H9 (cell line): Measurements from ENCODE around the gene KCNC2. TPM values are rescaled to one million over a fixed set of nuclear protein-coding genes. Genes with fewer than 3 reads are reported as not detected.

Experiments
- DNase-seq: peaks from one replicate; pipeline ENCODE4 v3.0.0-alpha.2; 2017
- H2AFZ ChIP-seq: one replicate; pipeline ENCODE4 v1.6.1; 2013; ENCODE audit warnings: mild to moderate bottlenecking, low read length, control low read depth, moderate library complexity
- H2AK5ac ChIP-seq: 2 replicates; pipeline ENCODE4 v1.6.1; 2013; ENCODE audit warnings: low read length, control low read depth, mixed read lengths; ENCODE audit not compliant: insufficient read length
- H2BK120ac ChIP-seq: one replicate; pipeline ENCODE4 v1.6.1; 2013; ENCODE audit warnings: low read depth, mild to moderate bottlenecking, low read length, control low read depth, inconsistent platforms; ENCODE audit not compliant: poor library complexity, severe bottlenecking
- H2BK12ac ChIP-seq: 2 replicates; pipeline ENCODE4 v1.6.1; 2013; ENCODE audit warnings: low read length, control low read depth, mixed read lengths, low read depth; ENCODE audit not compliant: insufficient read length
- H2BK15ac ChIP-seq: 2 replicates; pipeline ENCODE4 v1.6.1; 2013; ENCODE audit warnings: low read depth, low read length, control low read depth
- H2BK20ac ChIP-seq: one replicate; pipeline ENCODE4 v1.6.1; 2013; ENCODE audit warnings: low read depth, mild to moderate bottlenecking, low read length, control low read depth, inconsistent platforms; ENCODE audit not compliant: poor library complexity, severe bottlenecking
- H2BK5ac ChIP-seq: 2 replicates; pipeline ENCODE4 v1.6.1; 2013; ENCODE audit warnings: low read length, control low read depth, mixed read lengths; ENCODE audit not compliant: insufficient read length
- H3K14ac ChIP-seq: 2 replicates; pipeline ENCODE4 v1.6.1; 2013; ENCODE audit warnings: low read length, control low read depth; ENCODE audit not compliant: insufficient read depth
- H3K18ac ChIP-seq: 2 replicates; pipeline ENCODE4 v1.6.1; 2013; ENCODE audit warnings: low read depth, mild to moderate bottlenecking, mixed read lengths, low read length, control low read depth; ENCODE audit not compliant: insufficient read length
- H3K23ac ChIP-seq: 2 replicates; pipeline ENCODE4 v1.6.1; 2013; ENCODE audit warnings: low read length, control low read depth, mixed read lengths, low read depth; ENCODE audit not compliant: insufficient read length
- H3K23me2 ChIP-seq: 2 replicates; pipeline ENCODE4 v1.6.1; 2013; ENCODE audit warnings: low read depth, mild to moderate bottlenecking, mixed read lengths, low read length, control low read depth; ENCODE audit not compliant: insufficient read length, poor library complexity, severe bottlenecking
- H3K27ac ChIP-seq: 2 replicates; pipeline ENCODE4 v1.5.1; 2013; ENCODE audit warnings: low read length, control low read depth, mixed read lengths, low read depth; ENCODE audit not compliant: insufficient read length
- H3K27me3 ChIP-seq: 2 replicates; pipeline ENCODE4 v1.6.1; 2013; ENCODE audit warnings: low read length, control low read depth, inconsistent platforms; ENCODE audit not compliant: insufficient read depth
- H3K4ac ChIP-seq: 2 replicates; pipeline ENCODE4 v1.6.1; 2013; ENCODE audit warnings: low read depth, mild to moderate bottlenecking, control low read depth, inconsistent platforms, low read length, moderate library complexity
- H3K4me1 ChIP-seq: 2 replicates; pipeline ENCODE4 v1.6.1; 2013; ENCODE audit warnings: low read length, control low read depth, inconsistent platforms; ENCODE audit not compliant: insufficient read depth
- H3K4me2 ChIP-seq: 2 replicates; pipeline ENCODE4 v1.6.1; 2013; ENCODE audit warnings: low read length, control low read depth, mixed read lengths; ENCODE audit not compliant: insufficient read length, insufficient read depth
- H3K56ac ChIP-seq: 2 replicates; pipeline ENCODE4 v1.6.1; 2013; ENCODE audit warnings: low read depth, mild to moderate bottlenecking, mixed read lengths, low read length, control low read depth; ENCODE audit not compliant: insufficient read length
- H3K79me1 ChIP-seq: 2 replicates; pipeline ENCODE4 v1.6.1; 2013; ENCODE audit warnings: low read depth, mild to moderate bottlenecking, moderate library complexity, low read length, control low read depth, inconsistent platforms; ENCODE audit not compliant: insufficient read depth, poor library complexity, severe bottlenecking
- H3K79me2 ChIP-seq: 2 replicates; pipeline ENCODE4 v1.6.1; 2013; ENCODE audit warnings: low read length, control low read depth, inconsistent platforms; ENCODE audit not compliant: insufficient read depth
- H3K9ac ChIP-seq: 2 replicates; pipeline ENCODE4 v1.6.1; 2013; ENCODE audit warnings: low read length, control low read depth, mixed read lengths; ENCODE audit not compliant: insufficient read length; ENCODE audit errors: extremely low read depth
- H3K9me3 ChIP-seq: one replicate; pipeline ENCODE4 v1.6.1; 2013; ENCODE audit warnings: low read depth, low read length, inconsistent platforms; ENCODE audit not compliant: control insufficient read depth
- H3T11ph ChIP-seq: one replicate; pipeline ENCODE4 v1.6.1; 2013; ENCODE audit warnings: mild to moderate bottlenecking, low read length, control low read depth, inconsistent platforms
- H4K20me1 ChIP-seq: one replicate; pipeline ENCODE4 v1.6.1; 2013; ENCODE audit not compliant: control insufficient read depth, insufficient read length, insufficient read depth
- H4K5ac ChIP-seq: 2 replicates; pipeline ENCODE4 v1.6.1; 2013; ENCODE audit warnings: low read depth, mild to moderate bottlenecking, mixed read lengths, low read length, control low read depth; ENCODE audit not compliant: insufficient read length
- H4K8ac ChIP-seq: replicated peaks from 2 replicates; pipeline ENCODE4 v1.6.1; 2013; ENCODE audit warnings: low read length, control low read depth, mixed read lengths, low read depth; ENCODE audit not compliant: insufficient read length
- H4K91ac ChIP-seq: 2 replicates; pipeline ENCODE4 v1.6.1; 2013; ENCODE audit warnings: low read depth, mild to moderate bottlenecking, moderate library complexity, mixed read lengths, low read length, control low read depth; ENCODE audit not compliant: insufficient read length
- H3K27ac Mint-ChIP-seq, 3 experiments: 2 replicates in 2 of 3; 3 replicates in 1 of 3; pipeline ENCODE4 v1.8.0; 2020 to 2021; ENCODE audit warnings: mixed read lengths in 3 of 3, mild to moderate bottlenecking in 1 of 3, moderate library complexity in 1 of 3
- H3K27me3 Mint-ChIP-seq: 2 replicates; pipeline ENCODE4 v1.8.0; 2021; ENCODE audit warnings: low read depth, mild to moderate bottlenecking, moderate library complexity, mixed read lengths
- H3K36me3 Mint-ChIP-seq, 3 experiments: 2 replicates in 2 of 3; 3 replicates in 1 of 3; pipeline ENCODE4 v1.8.0; 2020 to 2021; ENCODE audit warnings: low read depth in 3 of 3, mixed read lengths in 3 of 3; ENCODE audit not compliant: insufficient read depth in 1 of 3
- H3K4me1 Mint-ChIP-seq, 2 experiments: 2 replicates each; pipeline ENCODE4 v1.8.0; 2020; ENCODE audit warnings: mixed read lengths in 2 of 2
- H3K4me3 Mint-ChIP-seq, 2 experiments: 2 replicates in 1 of 2; 3 replicates in 1 of 2; pipeline ENCODE4 v1.8.0; 2020 to 2021; ENCODE audit warnings: mild to moderate bottlenecking in 2 of 2, mixed read lengths in 2 of 2, moderate library complexity in 1 of 2
- H3K9me3 Mint-ChIP-seq, 2 experiments: 2 replicates in 1 of 2; 3 replicates in 1 of 2; pipeline ENCODE4 v1.8.0; 2020; ENCODE audit warnings: mild to moderate bottlenecking in 2 of 2, mixed read lengths in 2 of 2, moderate library complexity in 1 of 2
- CTCF ChIP-seq: fragments of 200-600 bp; sonication (generic); conservative IDR thresholded peaks from 3 replicates; pipeline ENCODE4 v1.8.0; 2021; ENCODE audit warnings: antibody characterized with exemption, mild to moderate bottlenecking
- WGBS: extraction: QIAGEN DNeasy Blood & Tissue Kit; methylation state at CpG from one replicate; pipeline ENCODE4 v1.1.7; 2013; ENCODE audit warnings: missing lambda C conversion rate, low lambda C conversion rate, mixed read lengths; ENCODE audit not compliant: insufficient read length; ENCODE audit errors: extremely low coverage; 5-methylcytosine and 5-hydroxymethylcytosine counted together
- total RNA-seq: library from RNA; stranded (reverse); gene quantifications from 2 replicates; pipeline ENCODE4 v1.2.1, GENCODE V29; 2021

The KCNC2 gene
- total RNA-seq, 1 experiment from 2014 or later, result not detected

- no peak for TF ChIP-seq CTCF
- no peak overlapping the region for H2AFZ ChIP-seq
Measured at GRCh38 chr12:75162845-75163244, 46.8 kb downstream of the KCNC2 start.

More at GRCh38 chr12:75162845-75163244, 46.8 kb downstream of the KCNC2 start:
- Histone ChIP-seq H2AK5ac (no peak overlapping the region), H3K4ac (no peak overlapping the region), H3K9me3 (no peaks in the 10 kb centered on the region), H4K91ac (no peak overlapping the region), H3K56ac (no peak overlapping the region), H3K27ac (no peak overlapping the region), H3K79me2 (no peaks in the 10 kb centered on the region), H3K4me1 (no peaks in the 10 kb centered on the region), H2BK12ac (no peak overlapping the region), H2BK120ac (no peak overlapping the region), H2BK20ac (no peak overlapping the region), H4K20me1 (no peaks in the 10 kb centered on the region), H2BK15ac (no peak overlapping the region), H3K18ac (no peak overlapping the region), H4K5ac (no peak overlapping the region), H3K27me3 (no peaks in the 10 kb centered on the region), H3K4me2 (no peak overlapping the region), H3K79me1 (no peaks in the 10 kb centered on the region), H2BK5ac (no peak overlapping the region), H3K23me2 (no peaks in the 10 kb centered on the region), H4K8ac (no peak overlapping the region), H3K9ac (no peak overlapping the region), H3K23ac (no peak overlapping the region), H3K14ac (no peak overlapping the region), H3T11ph (no peak overlapping the region)
- no peak for DNase-seq
- no peaks in the 10 kb centered on the region for H3K9me3 Mint-ChIP-seq
- H3K4me1 Mint-ChIP-seq, result no peaks in the 10 kb centered on the region
- no peaks in the 10 kb centered on the region for H3K36me3 Mint-ChIP-seq
- no peak overlapping the region; a peak in 1 of 7 replicates for H3K27ac Mint-ChIP-seq
- no peaks in the 10 kb centered on the region for H3K27me3 Mint-ChIP-seq
- no CpG with 5 or more reads among the region's 4 CpGs for WGBS
- H3K4me3 Mint-ChIP-seq, result no peak overlapping the region
